ENCODE measurements around the gene LRRC75A.

DNA sequence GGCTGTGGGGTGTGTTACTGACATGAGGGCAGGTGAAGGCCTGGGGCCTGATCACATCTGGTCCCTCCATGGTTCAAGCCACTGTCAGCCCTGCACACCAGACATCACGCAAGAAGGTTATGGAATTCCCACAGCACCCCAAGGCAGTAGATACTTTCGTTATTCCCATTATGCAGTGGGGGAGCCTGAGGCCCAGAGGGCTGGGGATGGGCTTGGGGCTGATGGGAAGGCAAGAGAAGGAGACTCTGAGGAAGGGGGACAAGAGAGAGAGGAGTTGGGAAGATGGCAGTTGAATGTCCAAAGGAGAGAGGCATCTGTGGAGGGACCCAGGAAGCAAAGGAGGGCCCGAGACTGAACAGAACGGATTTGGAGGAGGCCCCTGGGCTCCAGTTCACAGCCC, 42.0 kb downstream of the LRRC75A start:
- TF ChIP-seq CTCF (IDR thresholded peaks at IDR 0.05) = no peak
- TF ChIP-seq POLR2AphosphoS5 (IDR thresholded peaks at IDR 0.05; ENCODE audit: insufficient read depth in 1 of 2, low read depth in 1 of 2) = no peak

Data from vagina (tissue), 2 donors.